GM12878 (cell line): Measurements from ENCODE around the gene SPEG. TPM values are rescaled to one million over a fixed set of nuclear protein-coding genes. Genes with fewer than 3 reads are reported as not detected.

ENCODE experiments used
- ATAC-seq: fragments of 200-7000 bp; cut with Tn5 transposase; 3 replicates; pipeline ENCODE4 v1.9.1; 2020; ENCODE audit warnings: mild to moderate bottlenecking, moderate library complexity
- BruUV-seq: library from RNA; stranded (reverse); fragments of 400-500 nt; replicated peaks from 2 replicates; lab custom pipeline; 2021; lab: Mats Ljungman, UMichigan
- CTCF ChIA-PET: fragments of 300-600 bp; sonication (Branson Sonifier 250); formaldehyde crosslinking; extraction: SDS; loops from one replicate; lab custom pipeline; 2021; ENCODE audit warnings: inconsistent platforms; lab: Yijun Ruan, JAX
- POLR2A ChIA-PET: fragments of 350-600 bp; formaldehyde crosslinking; extraction: SDS; loops from one replicate; lab custom pipeline; 2021; ENCODE audit warnings: inconsistent platforms; lab: Charles Lee
- RAD21 ChIA-PET: fragments of 300-600 bp; sonication (Branson Sonifier 250); formaldehyde crosslinking; loops from one replicate; lab custom pipeline; 2023; ENCODE audit warnings: antibody characterized with exemption; ENCODE audit not compliant: unreplicated experiment; lab: Charles Lee
- SMC1A ChIA-PET: fragments of 300-600 bp; sonication (Branson Sonifier 250); formaldehyde crosslinking; loops from one replicate; lab custom pipeline; 2023; ENCODE audit not compliant: unreplicated experiment, uncharacterized antibody; lab: Charles Lee
- DNase-seq: peaks from one replicate; pipeline ENCODE4 v3.0.0-alpha.2; 2011; ENCODE audit warnings: low read depth, low spot score
- FAIRE-seq: peaks from 3 replicates; lab custom pipeline; 2011; peaks lifted over from hg19 to GRCh38; lab: Jason Lieb, UNC
- H2AFZ ChIP-seq: 2 replicates; pipeline ENCODE4 v1.6.0; 2011; ENCODE audit warnings: low read depth, low read length, control low read depth; ENCODE audit not compliant: control insufficient read depth
- H3K27ac ChIP-seq: 2 replicates; pipeline ENCODE4 v1.5.1; 2011; ENCODE audit warnings: control low read depth; ENCODE audit not compliant: control insufficient read depth, insufficient read depth
- H3K27me3 ChIP-seq, 2 experiments: replicated peaks in 1 of 2; 2 replicates each; pipeline versions ENCODE4 v1.6.0 to v1.6.1; 2011; ENCODE audit warnings: low read length in 1 of 2; ENCODE audit not compliant: control insufficient read depth in 2 of 2, insufficient read depth in 2 of 2
- H3K36me3 ChIP-seq, 2 experiments: 2 replicates each; pipeline ENCODE4 v1.5.1; 2011; ENCODE audit warnings: low read length in 1 of 2; ENCODE audit not compliant: control insufficient read depth in 2 of 2, insufficient read depth in 2 of 2
- H3K4me1 ChIP-seq: 2 replicates; pipeline ENCODE4 v1.6.1; 2011; ENCODE audit warnings: mild to moderate bottlenecking, low read length, moderate library complexity, mixed read lengths; ENCODE audit not compliant: control insufficient read depth, insufficient read depth
- H3K4me2 ChIP-seq: 2 replicates; pipeline ENCODE4 v1.6.0; 2011; ENCODE audit warnings: control low read depth; ENCODE audit not compliant: control insufficient read depth, insufficient read depth
- H3K4me3 ChIP-seq: fragments of 200-600 bp; sonication (generic); 2 replicates; pipeline ENCODE4 v1.5.1; 2016
- H3K79me2 ChIP-seq: 2 replicates; pipeline ENCODE4 v1.6.0; 2011; ENCODE audit warnings: low read length; ENCODE audit not compliant: control insufficient read depth, insufficient read depth
- H3K9ac ChIP-seq: 2 replicates; pipeline ENCODE4 v1.8.0; 2011; ENCODE audit warnings: low read length, control low read depth, mixed read lengths; ENCODE audit not compliant: control insufficient read depth, insufficient read depth
- H3K9me3 ChIP-seq: replicated peaks from 3 replicates; pipeline ENCODE4 v1.5.1; 2011; ENCODE audit warnings: mild to moderate bottlenecking, low read length; ENCODE audit not compliant: control insufficient read depth, insufficient read depth
- H4K20me1 ChIP-seq: 2 replicates; pipeline ENCODE4 v1.6.0; 2011; ENCODE audit not compliant: control insufficient read depth, insufficient read depth
- BCL3 ChIP-seq: IDR thresholded peaks from 2 replicates; pipeline ENCODE4 v1.6.1; 2011; ENCODE audit warnings: borderline replicate concordance, low read depth, mild to moderate bottlenecking, moderate library complexity, low read length; ENCODE audit not compliant: insufficient read depth, poor library complexity, severe bottlenecking
- CBX5 ChIP-seq: sonication (generic); IDR thresholded peaks from 2 replicates; pipeline ENCODE4 v1.6.1; 2016; ENCODE audit warnings: low read depth, moderate library complexity, mild to moderate bottlenecking, inconsistent platforms
- CHD1 ChIP-seq: IDR thresholded peaks from 2 replicates; pipeline ENCODE4 v1.6.1; 2012; ENCODE audit warnings: low read depth, low read length, improper control_type of control experiment
- CREM ChIP-seq: IDR thresholded peaks from 2 replicates; pipeline ENCODE4 v1.6.1; 2014; ENCODE audit warnings: antibody characterized with exemption, low read depth
- CUX1 ChIP-seq: IDR thresholded peaks from 2 replicates; pipeline ENCODE4 v1.6.1; 2012; ENCODE audit warnings: improper control_type of control experiment, low read depth, low read length; ENCODE audit not compliant: insufficient replicate concordance
- HCFC1 ChIP-seq: fragments of 150-350 bp; IDR thresholded peaks from 2 replicates; pipeline ENCODE4 v1.6.1; 2014; ENCODE audit warnings: low read length
- KAT2A ChIP-seq: conservative IDR thresholded peaks from 2 replicates; pipeline ENCODE4 v1.6.1; 2011; ENCODE audit warnings: low read depth, low read length; ENCODE audit not compliant: control insufficient read depth
- KDM1A ChIP-seq: fragments of 200-600 bp; sonication (generic); IDR thresholded peaks from 2 replicates; pipeline ENCODE4 v1.6.1; 2016; ENCODE audit warnings: borderline replicate concordance
- MAX ChIP-seq: IDR thresholded peaks from 2 replicates; pipeline ENCODE4 v1.6.1; 2012; ENCODE audit warnings: low read depth, low read length, improper control_type of control experiment
- POLR2A ChIP-seq: IDR thresholded peaks from 2 replicates; pipeline ENCODE4 v1.6.1; 2011; ENCODE audit warnings: low read depth, mild to moderate bottlenecking, low read length
- POU2F2 ChIP-seq: IDR thresholded peaks from 3 replicates; pipeline ENCODE4 v1.6.1; 2011; ENCODE audit warnings: low read depth, mild to moderate bottlenecking, low read length, borderline replicate concordance
- RB1 ChIP-seq: fragments of 450-650 bp; formaldehyde crosslinking; IDR thresholded peaks from 2 replicates; pipeline ENCODE4 v1.6.1; 2017; ENCODE audit warnings: mild to moderate bottlenecking, borderline replicate concordance
- STAT1 ChIP-seq: fragments of 450-650 bp; conservative IDR thresholded peaks from 2 replicates; pipeline ENCODE4 v1.6.1; 2014; ENCODE audit warnings: antibody characterized with exemption, mild to moderate bottlenecking
- TAF1 ChIP-seq: IDR thresholded peaks from 2 replicates; pipeline ENCODE4 v1.6.1; 2011; ENCODE audit warnings: mild to moderate bottlenecking, low read depth, low read length, borderline replicate concordance
- ZNF207 ChIP-seq: fragments of 450-650 bp; IDR thresholded peaks from 2 replicates; pipeline ENCODE4 v1.6.1; 2014; ENCODE audit warnings: antibody characterized with exemption, mild to moderate bottlenecking, borderline replicate concordance
- WGBS: methylation state at CpG from one replicate; pipeline ENCODE4 v1.1.6; 2016; ENCODE audit warnings: low lambda C conversion rate; ENCODE audit not compliant: insufficient replicate concordance, insufficient coverage; ENCODE audit errors: missing lambda C conversion rate; 5-methylcytosine and 5-hydroxymethylcytosine counted together
- in situ Hi-C: fragments of 300-500 bp; cut with MboI; formaldehyde crosslinking; loops from 9 replicates; pipeline ENCODE4 v1.14.3; 2018; ENCODE audit warnings: mixed read lengths
- intact Hi-C: fragments of 100-400 bp; cut with micrococcal nuclease; formaldehyde crosslinking; loops from one replicate; pipeline ENCODE4 v1.14.2; 2022; ENCODE audit not compliant: unreplicated experiment
- polyA plus RNA-seq, 11 experiments: library from polyadenylated mRNA; depleted of rRNA in 4 of 11; unstranded in 6 of 11; stranded (reverse) in 5 of 11; fragments of >200 nt; fragmentation: Nextera tagmentation in 4 of 11; fragmentation: Illumina TruSeq in 1 of 11; extraction: Ambion mirVana in 4 of 11; extraction: Trizol in 1 of 11; gene quantifications; 1 replicate in 1 of 11; 2 replicates in 10 of 11; pipeline versions ENCODE4 v1.2.1 to v1.2.3, GENCODE V29; 2011 to 2016; ENCODE audit warnings: inconsistent platforms in 2 of 11, missing spikeins in 2 of 11, low read depth in 1 of 11
- total RNA-seq, 4 experiments: library from RNA; depleted of rRNA in 3 of 4; stranded (reverse); fragments of >200 nt in 3 of 4; fragmentation: Illumina TruSeq in 1 of 4; extraction: Trizol in 1 of 4; gene quantifications; 2 replicates each; pipeline versions ENCODE4 v1.2.1 to v1.2.3, GENCODE V29; 2013 to 2021
- TF ChIP-seq, protein P1 (sequence below): fragments of 450-650 bp; IDR thresholded peaks from 2 replicates; pipeline ENCODE4 v1.6.1; 2016; ENCODE audit warnings: mild to moderate bottlenecking

The SPEG gene
- total and polyA plus RNA-seq, 10 of the 15 experiments (the other 5 are each of a cell fraction or from before 2014, with no cell fraction given), result 0.03 to 0.28 TPM; not detected in 8

DNA sequence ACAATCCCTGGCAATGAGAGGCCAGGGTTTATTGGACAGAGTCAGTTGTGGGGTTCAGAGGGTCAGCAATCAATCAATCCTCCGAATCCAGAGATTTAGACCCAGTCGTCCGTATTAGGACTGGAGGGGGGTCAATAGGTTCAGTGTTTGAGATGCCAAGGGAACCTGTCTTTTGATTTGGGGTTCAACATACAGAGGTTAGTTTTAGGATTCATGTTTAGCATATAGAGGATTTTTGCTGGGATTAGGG lies 64.3 kb downstream of the SPEG start (continued):
- TF ChIP-seq, protein P1, sequence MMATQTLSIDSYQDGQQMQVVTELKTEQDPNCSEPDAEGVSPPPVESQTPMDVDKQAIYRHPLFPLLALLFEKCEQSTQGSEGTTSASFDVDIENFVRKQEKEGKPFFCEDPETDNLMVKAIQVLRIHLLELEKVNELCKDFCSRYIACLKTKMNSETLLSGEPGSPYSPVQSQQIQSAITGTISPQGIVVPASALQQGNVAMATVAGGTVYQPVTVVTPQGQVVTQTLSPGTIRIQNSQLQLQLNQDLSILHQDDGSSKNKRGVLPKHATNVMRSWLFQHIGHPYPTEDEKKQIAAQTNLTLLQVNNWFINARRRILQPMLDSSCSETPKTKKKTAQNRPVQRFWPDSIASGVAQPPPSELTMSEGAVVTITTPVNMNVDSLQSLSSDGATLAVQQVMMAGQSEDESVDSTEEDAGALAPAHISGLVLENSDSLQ, result peak; percentile 81
- TF ChIP-seq RB1, result no peak

DNA sequence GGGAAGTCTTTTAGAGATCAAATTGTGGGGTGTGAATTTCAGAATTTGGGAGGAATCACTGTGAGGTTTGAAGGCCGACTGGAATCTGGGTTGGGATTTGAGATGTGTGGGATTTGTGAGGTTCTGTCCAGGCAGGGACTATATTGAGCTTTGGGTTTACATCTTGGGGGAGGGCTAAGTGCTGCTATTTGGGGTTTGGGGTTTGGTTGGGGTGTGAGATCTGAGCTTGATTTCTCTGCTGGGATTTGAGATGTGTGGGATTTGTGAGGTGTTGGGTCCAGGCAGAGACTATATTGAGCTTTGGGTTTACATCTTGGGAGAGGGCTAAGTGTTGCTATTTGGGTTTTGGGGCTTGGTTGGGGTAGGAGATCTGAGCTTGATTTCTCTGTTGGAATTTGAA lies 64.9 kb downstream of the SPEG start:
- H3K36me3 ChIP-seq, result peaks cover 0 to 7% of the 10 kb centered on the region in 2 experiments; a peak in 1 of 4 replicates
- ChIA-PET POLR2A (interaction anchor here (0.6 to 2.1 kb wide), 2 partner anchors 111 to 1040 kb away, joined by 3 to 15 read pairs; partner anchors contain the start of gene DNPEP), RAD21 (interaction anchor here (1.0 to 3.6 kb wide), 3 partner anchors 30 to 221 kb away, joined by 3 to 21 read pairs (median 6); partner anchors contain the start of gene DNAJB2), SMC1A (interaction anchor here (4.0 kb wide), 1 partner anchor 29 kb away, joined by 22 read pairs; no protein-coding TSS in a partner anchor), CTCF (interaction anchor here (0.9 to 11.4 kb wide), 13 partner anchors 9 to 186 kb away, joined by 3 to 224 read pairs (median 5); partner anchors contain the start of genes CHPF, STK11IP and TMEM198)
- H3K9ac ChIP-seq, result peak overlapping the region; percentile 88
- no peaks in the 10 kb centered on the region; the same call in 2 of the 3 replicates for H3K9me3 ChIP-seq
- H3K27ac ChIP-seq, result peak overlapping the region; percentile 79
- WGBS, result 0% methylated on average over 1 of the region's 1 CpG
- BruUV-seq, result no TSS peak
- no peak for FAIRE-seq
- no peak for DNase-seq
- intact Hi-C loops (no loop called here), in situ Hi-C loops (no loop called here)
- no peak for ATAC-seq
- peaks cover 11% of the 10 kb centered on the region for H3K79me2 ChIP-seq
- no peaks in the 10 kb centered on the region for H4K20me1 ChIP-seq
- peak overlapping the region; percentile 83 for H3K4me3 ChIP-seq
- peaks cover 5 to 15% of the 10 kb centered on the region in 2 experiments for H3K27me3 ChIP-seq
- peaks cover 15% of the 10 kb centered on the region for H3K4me1 ChIP-seq
- H3K4me2 ChIP-seq, result peak overlapping the region; percentile 93
- no peak overlapping the region for H2AFZ ChIP-seq
- TF ChIP-seq KAT2A (no peak), POLR2A (no peak), CUX1 (no peak), MAX (no peak), BCL3 (no peak), ZNF207 (no peak), CBX5 (no peak), STAT1 (no peak), CHD1 (no peak), POU2F2 (no peak), CREM (no peak), TAF1 (no peak), KDM1A (no peak), HCFC1 (no peak)
